Activated CD8-positive, alpha-beta memory T cell treated with anti-CD3 and anti-CD28 coated beads, Interleukin-2, amount 50 U/mL, for 24 hours (primary cell): ENCODE results near the gene LTK.

ENCODE experiments used
- DNase-seq: peaks from one replicate; pipeline ENCODE4 v3.0.0-alpha.2; 2020; ENCODE audit errors: extremely low read depth

LTK gene

DNA sequence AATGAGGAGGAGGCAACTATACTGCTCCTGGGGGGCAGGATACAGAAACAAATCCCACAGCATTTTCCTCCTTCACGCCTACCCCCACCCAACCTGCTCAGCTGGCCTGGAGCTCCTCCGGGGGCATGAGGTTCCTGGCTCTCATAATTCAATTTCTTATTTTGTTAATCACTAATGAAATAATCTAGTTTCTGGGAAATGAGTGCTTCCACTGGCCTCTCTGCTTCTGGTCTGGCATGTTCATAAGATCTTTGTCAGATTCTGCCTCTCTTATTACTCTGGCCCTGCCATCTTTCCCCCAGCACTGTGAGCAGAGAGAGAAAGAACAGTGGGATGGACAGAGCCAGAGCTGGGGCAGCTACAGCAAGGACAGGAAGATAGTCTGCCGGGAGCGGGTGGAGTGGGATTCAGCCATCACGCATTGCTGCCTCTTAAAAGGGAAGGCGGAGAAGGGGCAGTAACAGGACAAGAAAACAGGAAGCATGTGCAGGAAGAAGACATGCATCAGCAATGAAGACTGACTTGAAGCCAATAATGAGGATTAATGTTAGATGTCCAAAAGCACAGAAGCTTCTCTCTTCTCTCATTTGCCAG is 16.8 kb upstream of the LTK start:
- DNase-seq, result no peak

DNA sequence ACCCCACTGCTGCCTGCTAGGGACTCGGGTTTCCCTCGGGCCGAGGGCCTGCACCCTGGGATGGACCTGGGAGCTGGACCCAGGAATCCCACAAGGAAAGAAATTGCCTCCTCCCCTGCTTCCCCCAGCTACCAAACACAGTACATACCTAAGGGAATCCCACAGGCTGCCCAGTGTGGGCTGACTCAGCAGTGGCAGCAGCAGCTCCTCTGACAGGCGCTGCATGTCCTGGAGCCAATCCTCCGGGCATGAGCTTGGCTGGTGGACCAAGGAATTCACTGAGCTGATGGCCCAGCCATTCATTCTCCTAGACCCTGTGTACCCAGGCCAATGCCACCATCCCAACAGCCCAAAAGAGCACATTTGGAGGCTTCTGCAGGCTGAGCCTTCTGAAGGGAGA is 9.5 kb upstream of the LTK start:
- DNase-seq, result no peak

DNA sequence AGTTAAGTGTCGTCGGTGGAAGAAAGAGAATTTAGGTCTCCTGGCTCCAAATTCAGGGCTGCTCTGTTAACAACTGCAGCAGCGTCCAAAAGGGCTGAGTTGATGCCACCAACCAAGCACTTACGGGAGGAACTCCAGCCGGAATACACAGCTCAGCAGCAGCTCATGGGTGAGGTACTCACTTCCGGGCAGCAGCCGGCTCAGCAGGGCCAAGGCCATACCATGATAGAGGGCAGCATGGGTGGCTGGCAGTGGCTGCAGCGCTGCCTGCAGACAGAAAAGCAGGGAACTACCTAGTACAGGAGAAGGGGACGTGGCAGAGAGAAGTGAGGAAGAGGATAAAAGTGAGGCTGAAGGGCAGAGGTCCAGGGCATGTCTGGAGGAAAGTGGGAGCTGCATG is 8.0 kb upstream of the LTK start:
- no peak for DNase-seq

DNA sequence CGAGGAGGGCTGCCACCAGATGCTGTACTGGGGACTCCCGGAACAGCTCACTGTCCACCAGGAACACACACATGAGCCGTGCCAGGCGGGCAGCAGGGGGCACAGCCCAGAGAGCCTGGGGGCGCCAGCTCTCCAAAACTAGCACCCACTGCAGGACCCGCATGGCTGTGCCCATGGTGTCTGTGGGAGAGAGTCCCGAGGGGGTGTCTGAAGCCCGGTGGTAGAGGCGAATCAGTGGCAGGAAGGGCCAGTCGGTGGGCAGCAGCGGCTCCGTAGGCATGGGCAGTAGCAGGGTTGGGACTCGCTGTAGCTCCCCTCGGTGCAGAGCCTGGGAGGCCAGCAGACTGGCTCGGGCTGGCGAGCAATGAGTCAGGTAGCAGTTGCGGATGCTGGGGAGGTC is 7.0 kb upstream of the LTK start:
- DNase-seq, result no peak

DNA sequence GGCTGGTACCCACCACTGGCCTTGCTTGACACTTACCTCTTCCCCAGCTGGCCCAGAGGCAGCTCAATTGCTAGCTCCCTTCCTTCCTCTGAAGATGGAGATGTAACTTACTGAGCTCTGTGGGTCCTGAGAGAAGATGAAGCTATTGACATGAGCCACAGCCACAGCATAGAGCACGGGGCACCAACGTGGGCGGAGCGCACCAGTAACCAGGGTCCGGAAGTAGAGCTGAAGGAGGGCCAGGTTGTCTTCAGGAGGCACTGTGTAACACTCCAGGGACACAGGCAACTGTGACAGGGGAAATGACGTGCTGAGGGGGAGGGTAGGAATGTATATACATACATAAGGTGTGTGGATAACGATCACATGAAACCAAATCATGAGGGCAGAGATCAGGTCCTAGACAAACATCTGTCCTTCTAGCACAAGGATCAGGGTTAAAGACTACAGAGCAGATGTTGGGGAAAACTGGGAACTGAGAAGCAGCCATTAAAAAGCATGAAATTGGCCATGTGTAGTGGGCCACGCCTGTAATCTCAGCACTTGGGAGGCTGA is 4.3 kb upstream of the LTK start:
- DNase-seq, result no peak

DNA sequence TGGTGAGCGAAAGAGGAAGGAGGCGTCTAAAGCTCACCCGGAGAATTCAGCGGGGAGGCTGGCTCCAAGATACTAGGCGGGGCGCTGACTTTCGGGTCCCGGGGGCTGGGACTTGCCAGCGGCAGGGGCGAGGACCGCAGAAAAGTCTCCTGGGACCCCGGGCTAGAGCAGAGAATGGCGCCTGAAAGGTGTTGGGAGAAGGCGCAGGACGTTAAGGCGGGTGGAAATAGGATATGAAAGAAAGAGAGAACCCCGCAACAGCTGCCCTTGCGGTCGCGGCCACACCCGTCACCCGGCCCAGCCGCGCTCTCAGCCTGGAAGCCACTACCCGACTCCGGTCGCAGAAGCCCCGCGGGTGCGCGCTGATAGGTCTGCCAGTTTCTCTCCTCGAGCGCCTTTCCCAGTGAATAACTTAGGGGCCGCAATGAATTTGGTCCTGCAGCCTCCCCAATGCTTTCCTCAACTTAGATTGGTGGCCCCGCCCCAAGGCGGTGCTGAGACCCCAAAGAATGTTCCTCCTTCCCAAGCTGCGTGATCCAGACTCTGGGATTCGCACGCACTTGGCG is 604 bp downstream of the LTK start:
- DNase-seq, result no peak

DNA sequence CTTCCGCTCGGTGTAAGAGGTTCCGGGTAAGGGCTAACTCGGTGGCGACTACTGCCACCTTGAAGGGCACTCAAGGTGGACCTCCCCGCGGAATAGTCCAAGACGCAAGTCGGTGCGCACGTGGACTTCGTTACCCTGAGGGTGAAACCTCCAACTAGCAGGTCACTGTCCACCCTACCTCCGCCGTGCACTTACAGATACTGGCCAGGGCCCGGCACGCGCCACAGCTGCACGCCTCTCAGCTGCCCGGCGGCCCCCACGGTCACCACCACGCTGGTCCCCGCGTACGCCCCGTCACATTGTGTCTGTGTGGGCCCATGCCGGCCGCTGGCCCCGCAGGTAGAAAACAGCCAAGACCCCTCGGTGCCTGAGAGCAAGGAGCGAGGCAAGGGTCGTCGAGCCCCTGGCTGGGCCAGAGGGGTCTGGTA is 1.1 kb downstream of the LTK start:
- no peak for DNase-seq

DNA sequence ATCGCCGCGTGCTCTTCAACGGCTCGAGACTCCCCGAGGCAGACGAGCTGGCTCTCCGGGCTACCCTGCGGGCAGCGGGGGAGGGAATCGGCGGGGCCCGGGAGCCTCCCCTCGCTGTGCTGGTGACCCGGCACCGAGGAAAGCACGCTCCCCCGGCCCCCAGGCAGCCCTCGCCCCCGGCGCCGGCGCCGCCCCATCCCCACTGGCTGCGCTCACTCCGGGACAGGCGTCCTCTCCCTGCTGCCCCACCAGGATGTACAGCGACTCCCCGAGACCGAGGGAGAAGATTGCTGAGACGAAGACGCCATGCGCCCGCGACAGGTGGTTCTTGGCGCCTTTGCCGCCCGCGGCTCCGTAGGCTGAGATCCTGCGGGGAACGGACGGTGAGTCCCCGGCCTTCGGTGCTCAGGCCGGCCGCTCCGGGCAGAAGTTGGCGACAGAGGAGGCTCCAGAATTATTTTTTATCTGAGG is 1.7 kb downstream of the LTK start:
- no peak for DNase-seq

DNA sequence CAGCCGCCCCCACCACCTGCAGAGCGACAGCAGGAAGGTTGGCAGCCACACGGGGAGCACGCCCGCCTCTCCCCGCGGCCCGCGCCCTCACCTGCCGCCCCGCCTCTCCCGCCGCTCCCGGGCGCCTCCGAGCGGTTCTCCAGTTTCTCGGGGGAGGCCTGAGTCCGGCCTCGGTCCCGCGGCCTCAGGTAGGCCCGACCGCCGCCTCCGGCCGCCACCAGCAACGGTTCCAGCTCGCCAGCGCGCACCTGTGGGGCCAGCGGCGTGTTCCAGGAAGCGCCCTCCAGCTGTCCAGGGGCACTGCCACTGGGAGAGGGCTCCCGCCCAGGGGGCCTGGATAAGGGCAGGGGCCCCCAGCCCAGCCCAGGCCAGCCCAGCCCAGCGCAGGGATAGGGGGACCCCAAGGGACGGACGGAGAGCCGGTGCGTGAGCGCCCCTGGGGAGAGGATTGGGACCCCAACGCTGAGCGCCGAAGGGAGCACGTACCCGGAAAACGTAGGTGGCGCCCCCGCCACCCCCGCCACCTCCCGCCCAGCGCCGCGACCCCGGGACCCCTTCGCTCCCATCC is 2.2 kb downstream of the LTK start:
- no peak for DNase-seq

DNA sequence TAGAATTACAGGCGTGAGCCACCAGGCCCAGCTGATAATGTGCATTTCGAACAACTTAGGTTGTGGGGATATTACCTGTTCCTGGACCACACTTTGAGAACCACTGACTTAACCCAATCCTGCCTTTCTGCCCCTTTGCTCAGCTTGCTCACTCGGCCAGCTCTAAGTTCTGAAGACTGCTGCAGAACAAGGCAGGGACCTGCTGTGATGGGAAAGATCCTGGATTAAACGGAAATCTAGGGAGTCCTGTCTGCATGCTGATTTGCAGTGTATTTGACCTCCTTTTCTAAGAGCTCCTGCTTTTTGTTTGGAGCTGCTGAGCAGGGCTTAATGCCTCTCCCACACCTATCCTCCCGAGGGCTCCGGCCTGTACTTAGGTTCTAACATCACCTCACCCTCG is 2.9 kb downstream of the LTK start:
- DNase-seq, result no peak

DNA sequence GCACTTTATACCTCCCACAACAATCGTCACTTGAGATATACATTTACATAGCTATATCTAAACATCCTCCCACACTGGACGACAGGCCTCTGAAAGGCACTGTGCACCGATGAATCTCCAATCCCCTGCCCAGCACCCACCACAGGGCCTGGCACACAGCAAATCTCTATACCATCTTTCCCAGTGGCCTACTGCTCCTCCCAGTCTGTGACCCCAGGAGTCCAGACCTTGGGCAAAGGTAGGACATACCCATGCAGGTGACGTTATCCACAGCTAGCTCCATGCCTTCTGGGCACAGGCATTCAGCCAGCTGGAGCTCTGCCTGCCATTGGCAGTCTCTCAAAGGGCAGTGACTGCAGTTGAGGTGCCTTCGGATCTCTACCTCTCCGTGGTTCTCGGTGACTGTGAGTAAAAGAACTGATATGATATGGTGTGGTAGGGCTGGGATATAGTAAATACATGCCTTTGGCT is 5.8 kb downstream of the LTK start:
- DNase-seq, result no peak

DNA sequence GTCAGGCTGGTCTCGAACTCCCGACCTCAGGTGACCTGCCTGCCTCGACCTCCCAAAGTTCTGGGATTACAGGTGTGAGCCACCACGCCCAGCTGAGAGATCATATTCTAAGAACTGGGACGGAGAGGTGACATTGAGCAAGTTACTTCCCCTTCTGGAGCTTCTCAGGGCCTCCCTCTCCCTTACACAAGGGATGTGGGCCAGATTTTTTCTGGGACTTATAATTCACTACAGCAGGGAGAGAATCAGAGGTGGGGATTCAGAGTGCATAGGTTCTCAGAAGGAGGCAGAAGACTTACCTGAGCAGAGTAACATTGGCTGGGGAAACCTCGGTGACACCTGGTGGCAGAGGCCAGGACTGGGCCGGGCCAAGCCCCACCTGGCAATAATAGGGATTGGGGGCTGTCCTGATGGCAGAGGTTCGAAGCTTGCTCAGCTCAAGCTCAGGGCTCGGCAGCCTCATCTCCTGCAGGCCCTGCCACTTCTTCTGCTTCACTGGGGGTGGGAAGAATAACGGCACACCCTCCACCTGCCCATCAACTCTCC is 6.8 kb downstream of the LTK start:
- no peak for DNase-seq

DNA sequence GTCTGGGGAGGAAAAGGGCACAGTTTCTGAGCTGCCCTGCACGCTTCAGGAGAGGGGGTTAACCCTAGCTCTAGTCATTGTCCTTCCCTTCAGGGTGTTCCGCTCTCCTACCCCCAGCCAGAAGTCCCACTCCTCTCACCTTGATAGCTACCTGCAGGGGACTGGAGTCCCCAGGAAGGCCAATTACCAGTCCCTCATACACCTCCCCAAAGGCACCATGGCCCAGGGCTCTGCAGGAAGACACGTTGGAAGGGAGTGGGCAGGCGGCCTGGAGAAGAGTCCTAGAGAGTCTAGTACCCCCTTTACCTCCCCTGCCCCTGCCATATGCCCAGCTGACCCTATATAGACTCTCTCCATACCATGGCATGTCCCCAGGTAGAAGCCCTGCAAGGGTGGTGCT is 7.9 kb downstream of the LTK start:
- no peak for DNase-seq

DNA sequence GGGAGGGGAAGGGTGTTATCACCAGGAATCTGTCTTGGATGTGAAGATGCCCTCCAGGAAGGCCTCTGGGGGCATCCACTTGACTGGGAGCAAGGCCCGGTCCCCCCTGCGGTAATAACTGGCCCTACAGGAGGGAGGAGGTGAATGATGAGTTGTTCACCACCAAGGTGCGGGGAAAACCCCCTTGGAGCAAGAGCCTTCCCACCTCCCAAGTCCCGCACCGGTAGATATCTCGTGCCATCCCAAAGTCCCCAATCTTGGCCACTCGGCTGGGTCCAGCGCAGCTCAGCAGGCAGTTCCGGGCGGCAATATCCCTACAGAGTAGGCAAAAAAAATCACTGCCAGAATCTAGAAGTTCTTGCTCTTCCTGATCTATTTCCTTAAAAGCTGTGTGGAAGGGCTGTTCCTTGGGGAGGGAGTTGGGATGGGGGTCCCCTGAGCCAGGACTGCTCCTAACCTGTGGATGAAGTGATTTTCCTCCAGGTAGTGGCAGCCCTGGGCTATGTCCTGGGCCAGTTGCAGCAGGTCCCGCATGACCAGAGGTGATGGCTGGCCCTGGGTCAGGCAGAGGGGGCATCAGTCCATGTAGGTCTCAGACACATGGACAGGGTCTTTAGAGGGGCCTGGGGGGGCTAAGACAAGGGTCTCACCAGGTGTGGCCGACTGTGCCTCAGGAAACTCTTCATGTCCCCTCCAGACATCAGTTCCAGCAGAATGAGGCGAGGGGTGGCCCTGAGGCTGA is 8.7 kb downstream of the LTK start:
- DNase-seq, result no peak

DNA sequence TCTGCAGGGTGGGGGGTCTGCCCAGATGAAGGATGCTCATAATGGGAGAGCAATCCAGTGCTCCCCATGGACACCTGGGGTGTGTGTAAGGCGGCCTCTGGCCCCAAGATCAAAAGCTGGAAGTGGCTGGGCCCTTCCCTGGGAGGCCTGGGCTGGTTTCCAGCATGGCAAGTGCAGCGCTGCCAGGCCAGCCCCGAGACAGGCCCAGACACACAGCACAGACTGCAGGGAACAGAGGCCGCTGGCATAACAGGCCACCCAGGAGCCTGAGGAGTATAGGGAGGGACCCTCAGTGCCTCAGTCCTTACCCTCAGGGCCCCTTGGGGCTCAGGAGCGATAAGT is 10.0 kb downstream of the LTK start:
- DNase-seq, result no peak

DNA sequence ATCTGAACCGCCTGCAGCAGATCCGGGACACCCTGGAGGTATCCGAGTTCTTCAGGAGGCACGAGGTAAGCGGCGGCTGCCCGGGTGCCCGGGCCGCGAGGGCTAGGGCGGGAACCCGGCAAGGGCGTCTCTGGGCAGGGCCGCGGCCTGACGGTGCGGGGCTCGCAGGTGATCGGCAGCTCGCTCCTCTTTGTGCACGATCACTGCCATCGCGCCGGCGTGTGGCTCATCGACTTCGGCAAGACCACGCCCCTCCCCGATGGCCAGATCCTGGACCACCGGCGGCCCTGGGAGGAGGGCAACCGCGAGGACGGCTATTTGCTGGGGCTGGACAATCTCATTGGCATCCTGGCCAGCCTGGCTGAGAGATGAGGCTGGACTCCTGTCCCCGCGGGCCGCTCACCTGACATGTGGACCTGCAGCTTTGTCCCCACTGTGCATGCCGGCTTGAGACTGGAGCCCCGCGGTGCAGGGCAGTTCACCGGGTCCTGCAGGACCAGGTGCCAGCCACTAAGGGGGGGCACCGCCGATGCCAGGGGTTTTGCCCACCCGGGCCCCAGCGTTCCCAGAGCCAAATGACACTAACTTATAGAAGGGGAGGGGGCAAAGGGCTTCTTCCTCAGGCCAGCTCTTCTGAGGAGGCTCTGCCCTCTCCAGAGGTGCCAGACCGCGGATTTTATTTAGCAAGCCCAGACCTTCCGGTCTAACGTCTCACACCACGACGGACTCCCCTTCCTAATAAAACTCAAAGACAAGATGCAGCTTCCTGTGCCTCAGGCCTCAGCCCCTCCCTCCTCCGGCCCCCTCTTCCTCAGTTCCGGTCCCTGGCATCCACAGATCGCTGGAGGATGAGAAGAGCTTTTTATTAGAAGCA is 10.6 kb downstream of the LTK start:
- no peak for DNase-seq

DNA sequence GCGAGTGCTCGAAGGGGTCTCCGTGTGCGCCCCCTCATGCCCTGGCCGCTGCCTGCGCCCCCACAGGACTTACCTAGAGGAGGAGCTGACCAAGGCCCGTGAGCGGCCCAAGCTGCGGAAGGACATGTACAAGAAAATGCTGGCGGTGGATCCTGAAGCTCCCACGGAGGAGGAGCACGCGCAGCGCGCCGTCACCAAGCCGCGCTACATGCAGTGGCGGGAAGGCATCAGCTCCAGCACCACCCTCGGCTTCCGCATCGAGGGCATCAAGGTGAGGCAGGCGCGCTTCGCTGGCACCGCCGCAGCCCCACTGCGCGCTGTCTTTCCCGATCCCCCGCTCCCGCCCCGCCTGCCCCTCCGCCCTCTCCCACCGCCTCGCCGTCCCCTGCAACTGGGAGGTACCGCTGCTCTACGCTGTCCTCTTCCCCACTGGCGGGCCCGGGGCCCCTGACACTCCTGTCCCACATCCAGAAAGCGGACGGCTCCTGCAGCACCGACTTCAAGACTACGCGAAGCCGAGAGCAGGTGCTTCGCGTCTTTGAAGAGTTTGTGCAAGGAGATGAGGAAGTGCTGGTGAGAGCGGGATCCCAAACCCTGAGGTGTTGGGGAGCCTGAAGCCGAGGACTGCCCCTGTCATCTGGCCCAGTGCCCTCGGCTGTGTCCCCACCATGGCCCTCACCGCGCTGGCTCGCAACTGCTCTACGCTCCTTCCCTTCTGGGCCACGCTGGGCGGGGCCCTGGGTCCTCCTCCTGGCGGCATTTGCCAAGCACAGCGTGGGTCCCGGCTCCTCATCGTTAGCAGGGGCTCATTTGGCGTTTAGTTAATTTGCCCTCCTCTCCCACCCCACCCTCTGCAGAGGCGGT is 11.5 kb downstream of the LTK start:
- DNase-seq, result no peak

DNA sequence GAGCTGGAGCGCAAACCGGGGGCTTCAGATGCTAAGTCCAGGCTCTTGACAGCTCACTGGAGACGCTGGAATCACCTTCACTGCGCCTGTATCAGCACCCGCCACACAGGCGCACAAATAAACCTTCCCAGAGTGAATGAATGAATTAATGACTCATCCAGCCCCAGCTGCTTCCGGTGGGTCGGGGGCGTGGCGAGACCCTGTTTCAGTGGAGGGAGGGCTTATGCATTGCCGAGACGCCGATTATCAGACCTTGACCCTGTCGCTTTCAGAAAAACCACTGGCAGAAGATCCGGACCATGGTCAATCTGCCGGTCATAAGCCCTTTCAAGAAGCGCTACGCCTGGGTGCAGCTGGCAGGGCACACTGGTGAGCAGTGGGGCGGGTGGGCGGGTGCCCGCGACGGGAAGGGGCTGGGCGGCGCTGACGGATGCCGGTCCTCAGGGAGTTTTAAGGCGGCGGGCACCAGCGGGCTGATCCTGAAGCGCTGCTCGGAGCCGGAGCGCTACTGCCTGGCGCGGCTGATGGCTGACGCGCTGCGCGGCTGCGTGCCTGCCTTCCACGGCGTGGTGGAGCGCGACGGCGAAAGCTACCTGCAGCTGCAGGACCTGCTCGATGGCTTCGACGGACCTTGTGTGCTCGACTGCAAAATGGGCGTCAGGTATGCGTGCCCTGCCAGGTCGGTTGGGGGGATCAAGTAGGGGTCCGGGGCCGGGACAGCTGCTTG is 12.3 kb downstream of the LTK start:
- DNase-seq, result no peak

DNA sequence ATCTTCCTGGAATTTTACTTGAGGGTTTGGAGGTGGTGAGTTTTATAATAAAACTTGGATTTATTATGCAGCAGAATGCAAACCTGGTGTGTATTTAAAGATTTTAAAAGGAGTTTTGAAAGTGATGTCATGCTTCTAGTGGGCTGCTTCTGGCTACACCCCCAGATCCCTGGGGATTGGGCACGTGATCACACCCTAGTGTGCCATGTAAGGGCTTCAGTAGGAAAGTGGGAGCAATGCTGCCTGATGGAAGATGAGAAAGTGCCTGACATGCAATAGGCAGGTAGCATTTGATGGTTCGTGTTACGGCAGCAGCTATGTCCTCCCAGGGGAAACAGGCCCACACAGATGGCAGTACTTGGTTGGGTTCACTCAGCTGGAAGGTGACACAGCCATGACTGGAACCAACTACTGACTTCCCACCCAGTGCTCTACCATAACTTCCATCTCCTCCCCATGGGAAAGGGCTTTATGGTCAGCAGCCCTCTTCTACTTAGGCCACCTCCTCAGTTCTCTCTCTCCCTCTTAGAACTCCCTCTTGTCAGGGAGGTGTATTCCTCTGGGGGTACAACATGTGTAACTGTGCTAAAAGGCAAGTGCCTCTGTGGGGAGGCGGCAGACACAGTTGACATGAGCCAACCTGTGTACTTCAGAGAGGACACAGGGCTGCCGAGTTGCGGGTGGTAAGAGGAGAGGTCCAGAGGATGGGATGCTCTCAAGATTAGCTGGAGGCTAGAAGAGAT is 14.3 kb downstream of the LTK start:
- no peak for DNase-seq
